ENCODE data around the gene PMPCA.

Gene PMPCA

DNA sequence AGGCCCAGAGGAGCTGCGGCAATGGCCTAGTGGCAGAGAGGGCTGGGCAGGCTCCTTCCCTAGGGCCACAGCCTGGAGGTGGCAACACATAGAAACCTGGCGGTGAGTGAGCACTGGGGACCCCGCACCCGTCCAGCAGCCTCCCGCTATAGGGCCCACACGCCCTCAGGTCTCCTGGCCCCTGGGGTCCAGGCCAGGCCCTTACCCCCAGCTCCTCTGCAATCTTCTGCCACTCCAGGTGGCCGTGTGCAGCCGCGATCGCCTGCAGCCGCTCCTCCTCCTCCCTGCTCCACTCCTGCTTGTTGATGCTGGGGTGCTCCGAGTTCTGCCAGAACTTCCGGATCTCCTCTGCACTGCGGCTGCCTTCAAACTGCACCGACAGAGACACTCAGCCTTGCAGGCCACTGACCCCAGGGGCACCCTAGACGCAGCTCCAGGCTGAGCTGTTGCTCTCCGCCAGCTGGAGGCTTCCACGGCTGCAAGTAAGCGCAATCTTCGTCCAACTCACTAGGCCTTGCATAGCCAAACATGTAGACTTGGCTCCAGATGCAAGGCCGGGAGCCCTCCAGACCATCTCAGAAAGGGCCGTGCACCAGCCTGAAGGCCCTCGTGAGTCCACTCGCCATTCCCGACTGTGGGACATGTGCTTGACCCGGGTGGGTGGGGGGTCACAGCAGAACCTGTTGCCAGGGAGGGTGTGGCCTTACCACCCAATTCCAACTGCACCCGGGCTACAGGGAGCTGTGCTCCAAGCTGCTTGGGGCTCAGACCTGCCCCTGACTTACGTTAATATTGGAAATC, 18.5 kb upstream of the PMPCA start:
- no peak for DNase-seq (ENCODE audit: low read depth)
- H3K4me3 ChIP-seq (ENCODE audit: low read depth, low read length): no peak overlapping the region

DNA sequence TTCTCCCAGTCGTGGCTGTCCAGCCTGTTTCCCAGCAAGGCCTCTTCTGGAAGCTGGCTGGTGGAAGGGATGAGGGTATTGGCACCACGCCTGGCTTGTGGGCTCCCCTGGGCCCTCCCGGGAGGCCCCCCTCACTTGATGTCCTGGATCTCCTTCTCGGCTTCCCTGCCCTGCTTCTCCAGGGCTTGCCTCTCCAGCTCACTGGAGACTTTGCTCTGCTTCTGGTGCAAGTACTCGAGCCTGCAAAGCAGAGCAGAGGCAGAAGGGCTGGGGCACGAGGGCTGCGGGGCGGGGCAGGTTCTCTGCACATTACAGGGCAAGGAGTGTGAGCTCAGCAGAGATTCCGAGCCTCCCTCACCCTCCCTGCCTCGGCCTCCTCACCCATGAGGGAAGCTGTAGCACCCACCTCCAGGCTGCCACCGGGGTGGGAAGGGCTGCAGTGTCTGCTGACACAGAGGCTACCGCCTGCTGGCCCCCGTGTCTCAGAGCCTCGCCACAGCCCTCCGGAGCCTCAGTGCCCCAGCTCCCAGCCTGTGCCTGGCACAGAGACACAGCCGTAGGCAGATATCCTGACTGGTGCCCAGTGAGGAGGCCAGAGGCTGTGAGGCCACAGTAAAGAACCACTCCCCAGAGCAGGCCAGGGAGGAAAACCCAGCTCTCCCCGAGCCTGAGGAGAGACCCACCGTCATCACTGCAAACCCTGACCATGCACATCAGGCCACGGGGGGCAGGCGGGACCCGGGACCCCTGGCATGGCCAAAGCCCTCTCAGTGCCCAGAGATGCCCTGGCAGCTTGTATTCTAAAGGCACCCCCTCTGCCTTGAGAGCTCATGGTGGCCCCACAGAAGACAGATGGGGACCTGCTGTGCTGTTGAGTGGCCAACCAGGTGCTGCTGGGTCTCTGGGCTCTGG, 17.7 kb upstream of the PMPCA start:
- no peak overlapping the region for H3K4me3 ChIP-seq (ENCODE audit: low read depth, low read length)
- peak; percentile 16 for DNase-seq (ENCODE audit: low read depth)

DNA sequence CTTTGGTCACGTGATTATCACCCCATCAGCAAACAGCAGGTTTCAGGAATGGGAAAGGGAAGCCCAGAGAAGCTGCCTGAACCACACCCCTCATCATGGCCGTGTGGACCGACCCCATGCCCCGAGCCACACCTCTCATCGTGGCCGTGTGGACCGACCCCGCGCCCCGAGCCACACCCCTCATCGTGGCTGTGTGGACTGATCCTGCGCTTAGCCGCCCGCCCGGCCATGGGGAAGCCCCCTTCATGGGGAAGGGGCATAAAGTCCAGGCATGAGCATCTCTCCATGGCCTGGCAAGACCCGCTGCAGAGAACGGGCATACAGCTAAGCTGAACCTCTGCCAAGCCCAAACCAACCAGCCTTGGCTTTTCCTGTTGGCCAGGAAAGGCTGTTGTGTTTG, 16.9 kb upstream of the PMPCA start:
- H3K4me3 ChIP-seq (ENCODE audit: low read depth, low read length): no peak overlapping the region
- no peak for DNase-seq (ENCODE audit: low read depth)

GRCh38 chr9:136394312-136395019, 16.0 kb upstream of the PMPCA start:
- no peak for DNase-seq (ENCODE audit: low read depth)
- H3K4me3 ChIP-seq (ENCODE audit: low read depth, low read length): no peak overlapping the region

GRCh38 chr9:136395020-136395340, 15.5 kb upstream of the PMPCA start:
- DNase-seq (ENCODE audit: low read depth): no peak
- H3K4me3 ChIP-seq (ENCODE audit: low read depth, low read length): no peak overlapping the region

DNA sequence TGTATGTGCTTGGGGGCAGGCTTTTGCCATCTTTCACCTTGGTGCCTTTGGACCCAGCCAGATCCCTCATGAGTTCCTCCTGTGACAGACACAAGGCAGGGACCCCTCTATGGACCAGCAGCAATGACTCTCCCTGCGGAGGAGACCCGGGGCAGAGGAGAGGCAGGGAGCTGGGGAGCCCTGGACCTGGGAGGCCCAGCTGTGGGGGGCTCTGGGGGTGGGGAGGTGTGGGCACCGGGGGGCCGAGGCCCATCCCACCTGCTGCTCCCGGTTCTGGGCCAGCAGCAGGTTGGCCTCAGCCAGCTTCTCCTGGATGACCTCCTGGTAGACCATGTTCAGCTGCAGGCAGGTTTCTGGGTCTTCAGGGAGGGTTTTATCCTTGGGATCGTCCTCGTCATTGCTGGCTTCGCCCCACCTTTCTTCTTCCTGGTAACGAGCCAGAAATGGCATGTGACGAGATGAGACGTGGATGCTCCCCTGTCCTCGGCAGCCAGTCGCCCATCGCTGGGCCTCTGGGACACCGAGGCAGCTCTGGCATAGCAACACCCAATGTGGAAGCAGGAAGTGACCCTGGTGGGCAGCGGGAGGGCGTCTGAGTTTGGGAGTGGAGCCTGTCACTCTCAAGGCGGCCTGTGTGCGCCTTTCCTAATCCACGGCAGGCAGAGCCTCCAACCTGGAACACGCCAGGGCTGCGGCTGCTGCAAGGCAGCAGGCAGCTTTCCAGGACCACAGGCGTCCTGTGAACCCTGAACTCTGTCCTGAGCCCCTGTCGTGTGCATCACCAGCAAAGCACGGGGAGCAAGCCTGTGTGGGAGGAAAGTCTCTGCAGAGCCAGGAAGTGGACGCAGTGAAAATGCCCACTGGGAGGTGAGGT, 14.9 kb upstream of the PMPCA start:
- no peak overlapping the region for H3K4me3 ChIP-seq (ENCODE audit: low read depth, low read length)
- DNase-seq (ENCODE audit: low read depth): no peak

DNA sequence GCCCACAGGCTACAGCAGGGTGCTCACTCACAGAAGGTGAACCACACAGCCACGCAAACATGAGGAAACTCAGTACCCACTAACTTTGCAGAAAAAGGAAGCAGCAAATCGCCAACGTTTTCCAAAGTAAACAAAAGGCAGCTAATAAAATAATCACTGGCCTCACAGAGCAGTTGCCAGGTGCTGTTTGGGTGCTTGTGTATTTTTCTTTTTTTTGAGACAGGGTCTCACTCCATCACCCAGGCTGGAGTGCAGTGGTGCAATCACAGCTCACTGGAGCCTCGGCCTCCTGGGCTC, 14.3 kb upstream of the PMPCA start:
- H3K4me3 ChIP-seq (ENCODE audit: low read depth, low read length): no peak overlapping the region
- DNase-seq (ENCODE audit: low read depth): no peak

- no peak for DNase-seq (ENCODE audit: low read depth)
- H3K4me3 ChIP-seq (ENCODE audit: low read depth, low read length): no peak overlapping the region
These were observed 12.8 kb upstream of the PMPCA start for GRCh38 chr9:136397643-136398042.

DNA sequence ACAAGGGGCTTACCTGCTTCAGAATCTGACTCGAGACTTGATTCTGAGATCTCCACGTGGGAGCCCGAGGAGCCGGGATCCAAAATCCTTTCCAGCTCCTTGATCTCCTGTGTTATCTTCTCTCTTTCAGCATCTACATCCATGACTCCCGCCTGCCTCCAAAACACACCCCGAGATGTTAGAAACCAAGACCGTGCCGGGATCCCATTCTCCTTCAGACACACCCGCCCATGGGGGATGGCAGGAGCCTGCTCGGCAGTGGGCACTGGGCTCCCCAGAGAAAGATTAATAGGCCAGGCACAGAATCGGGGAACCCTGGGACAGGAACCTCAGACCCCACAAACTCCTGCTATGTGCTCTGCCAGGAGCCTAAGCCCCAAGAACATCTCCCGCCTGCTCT, 12.2 kb upstream of the PMPCA start:
- DNase-seq (ENCODE audit: low read depth): no peak
- peak overlapping the region; percentile 77 for H3K4me3 ChIP-seq (ENCODE audit: low read depth, low read length)

- peak overlapping the region; percentile 77 for H3K4me3 ChIP-seq (ENCODE audit: low read depth, low read length)
- DNase-seq (ENCODE audit: low read depth): no peak
These were observed 11.1 kb upstream of the PMPCA start for GRCh38 chr9:136399176-136400037.

- DNase-seq (ENCODE audit: low read depth): peak; percentile 39
- peak within 1 kb of the TSS; percentile 77 for H3K4me3 ChIP-seq (ENCODE audit: low read depth, low read length)
These were observed 10.2 kb upstream of the PMPCA start, which contains the start of gene SNAPC4 for GRCh38 chr9:136400038-136400834. TSS of gene SNAPC4 (minus strand) at chr9:136400170. CDS start at chr9:136398428, 1,742 bp downstream.

DNA sequence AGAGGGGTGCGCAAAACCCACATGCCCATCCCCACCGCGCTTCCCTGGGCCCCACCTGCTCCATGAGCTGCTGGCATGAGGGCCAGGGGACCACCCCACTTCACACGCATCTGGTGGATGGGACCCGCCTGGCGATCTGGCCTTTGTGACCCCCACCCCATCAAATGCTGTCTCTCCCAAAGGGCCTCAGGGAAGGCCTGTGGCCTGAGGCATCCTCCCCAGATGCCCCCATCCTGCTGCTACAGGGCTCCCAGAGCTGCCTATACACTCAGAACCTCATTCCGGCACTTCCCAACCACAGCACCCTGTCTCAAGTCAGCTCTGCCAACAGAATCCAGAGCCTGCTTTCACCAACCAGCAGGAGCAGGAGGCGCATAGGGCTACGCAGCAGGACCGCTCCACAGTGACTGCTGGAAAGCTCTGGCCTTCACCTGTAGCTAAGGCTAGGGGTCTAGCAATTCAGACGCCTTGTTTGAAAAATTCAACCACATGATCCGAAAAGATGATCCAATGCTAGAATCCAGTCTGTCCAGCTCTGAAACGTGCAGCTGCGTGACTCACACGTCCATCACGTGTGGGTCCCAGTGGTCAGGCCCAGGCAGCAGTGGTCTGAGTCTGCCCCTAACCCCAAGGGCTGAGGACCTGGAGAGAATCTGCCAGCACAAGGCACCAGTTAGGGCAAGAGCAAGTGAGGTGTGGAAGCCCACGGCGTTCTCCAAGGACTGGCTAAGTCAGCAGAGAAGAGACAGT, 9.1 kb upstream of the PMPCA start:
- DNase-seq (ENCODE audit: low read depth): no peak
- no peak overlapping the region for H3K4me3 ChIP-seq (ENCODE audit: low read depth, low read length)

GRCh38 chr9:136402067-136402466, 8.4 kb upstream of the PMPCA start:
- no peak for DNase-seq (ENCODE audit: low read depth)
- H3K4me3 ChIP-seq (ENCODE audit: low read depth, low read length): no peak overlapping the region

GRCh38 chr9:136403538-136403914, 6.9 kb upstream of the PMPCA start:
- no peak overlapping the region for H3K4me3 ChIP-seq (ENCODE audit: low read depth, low read length)
- no peak for DNase-seq (ENCODE audit: low read depth)

DNA sequence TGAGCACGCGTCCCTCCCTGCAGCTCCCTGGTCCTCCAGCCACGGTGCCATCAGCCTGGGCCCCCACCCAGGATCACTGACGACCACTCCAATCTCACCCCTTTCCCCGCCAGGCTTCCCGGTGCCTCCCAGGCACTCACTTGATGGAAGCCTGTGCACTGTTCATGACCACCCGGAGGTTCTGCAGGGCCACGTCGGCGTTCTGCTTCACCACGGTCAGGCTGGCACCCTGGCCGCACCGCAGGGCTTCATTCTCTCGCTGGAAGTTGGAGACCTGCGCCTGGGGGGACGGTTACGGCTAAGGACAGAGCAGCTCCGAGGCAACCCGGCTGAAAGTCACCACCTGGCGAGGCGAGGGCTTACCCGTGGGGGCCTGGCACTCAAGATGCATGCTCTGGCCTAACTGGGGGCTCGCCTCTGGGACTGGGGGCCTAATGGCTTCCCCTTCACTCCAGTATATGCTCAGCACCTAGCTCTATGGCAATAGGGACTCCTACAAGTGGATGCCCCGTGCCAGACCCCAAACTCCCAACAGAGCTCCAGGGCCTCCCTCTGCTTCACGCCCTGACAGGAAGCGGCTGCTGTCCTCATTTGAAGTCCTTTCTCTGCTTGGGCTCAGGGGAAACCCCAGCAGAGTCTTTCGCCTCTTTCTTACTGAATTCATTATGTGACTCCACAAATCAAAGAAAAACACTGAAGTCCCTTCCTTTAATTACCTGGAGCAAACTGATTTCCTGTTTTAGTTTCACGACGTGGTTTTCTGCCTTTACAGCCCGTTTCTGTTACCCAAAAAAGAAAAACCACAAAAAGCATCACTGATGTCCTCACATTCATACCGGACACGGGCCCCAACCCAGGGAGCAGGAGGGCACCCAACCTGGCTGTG, 6.3 kb upstream of the PMPCA start:
- no peak for DNase-seq (ENCODE audit: low read depth)
- no peak overlapping the region for H3K4me3 ChIP-seq (ENCODE audit: low read depth, low read length)

GRCh38 chr9:136404801-136405136, 5.7 kb upstream of the PMPCA start:
- H3K4me3 ChIP-seq (ENCODE audit: low read depth, low read length): no peak overlapping the region
- no peak for DNase-seq (ENCODE audit: low read depth)
